ENCODE data around the gene ZYX. TPM values are rescaled to one million over a fixed set of nuclear protein-coding genes. Genes with fewer than 3 reads are reported as not detected.
A peak's percentile ranks its signal among the peaks of the same experiment; 100 is the strongest.

ZYX gene
- polyA plus RNA-seq, 1 of the 3 experiments (the other 2 are of a cell fraction), result 271 TPM

GRCh38 chr7:143435266-143435665 lies 54.1 kb downstream of the ZYX start:
- H3K9me3 ChIP-seq, result no peaks in the 10 kb centered on the region
- POLR2A ChIA-PET, result interaction anchor here (0.6 kb wide), 1 partner anchor 11 kb away, joined by 3 read pairs; no protein-coding TSS in a partner anchor
- H3K79me2 ChIP-seq (ENCODE audit: insufficient read depth), result no peaks in the 10 kb centered on the region
- TF ChIP-seq FOSL2 (IDR thresholded peaks at IDR 0.05; ENCODE audit: borderline replicate concordance, low read depth) (peak; percentile 46; the same call in 1 of the 2 replicates), CHD2 (IDR thresholded peaks at IDR 0.05; ENCODE audit: low read length, partially characterized antibody) (no peak), NFIC (IDR thresholded peaks at IDR 0.05; ENCODE audit: borderline replicate concordance) (peak; percentile 8; the same call in 1 of the 2 replicates), GATA2 (CRISPR knock-in tag; IDR thresholded peaks at IDR 0.05) (no peak)
- no peak overlapping the region for H3K27ac ChIP-seq (ENCODE audit: low read depth in 2 of 2, low read length in 1 of 2)
- H3K9me2 ChIP-seq, result no peaks in the 10 kb centered on the region
- CTCF ChIA-PET, result no interaction called here
- no peak for DNase-seq
- no peaks in the 10 kb centered on the region for H3K36me3 ChIP-seq (replicated peaks in 1 of 2; ENCODE audit: control insufficient read depth in 1 of 2, insufficient read depth in 2 of 2, low read length in 1 of 2)
- no peak overlapping the region for H3K4me3 ChIP-seq (ENCODE audit: low read depth in 2 of 2, low read length in 1 of 2)
- no peak overlapping the region for H2AFZ ChIP-seq (ENCODE audit: low read depth)
- H3F3A ChIP-seq (replicated peaks; ENCODE audit: insufficient read depth), result peaks cover 12% of the 10 kb centered on the region
- H3K4me1 ChIP-seq (ENCODE audit: control insufficient read depth in 1 of 2, insufficient read depth in 2 of 2, low read depth in 1 of 2, low read length in 1 of 2), result peaks cover 0 to 12% of the 10 kb centered on the region in 2 experiments; a peak in 2 of 4 replicates
- H4K20me1 ChIP-seq (ENCODE audit: insufficient read depth), result no peaks in the 10 kb centered on the region
- 68% methylated on average over 2 of the region's 2 CpGs for WGBS (ENCODE audit: low lambda C conversion rate)
- H3K27me3 ChIP-seq (ENCODE audit: insufficient read depth), result no peaks in the 10 kb centered on the region
- no peak overlapping the region for H3K9ac ChIP-seq
- H3K4me2 ChIP-seq, result no peak overlapping the region

GRCh38 chr7:143436325-143436946 lies 55.3 kb downstream of the ZYX start:
- Histone ChIP-seq H3K4me1 (ENCODE audit: control insufficient read depth in 1 of 2, insufficient read depth in 2 of 2, low read depth in 1 of 2, low read length in 1 of 2) (peaks cover 0 to 2% of the 10 kb centered on the region in 2 experiments; a peak in 1 of 4 replicates), H2AFZ (ENCODE audit: low read depth) (no peak overlapping the region), H3K27ac (ENCODE audit: low read depth in 2 of 2, low read length in 1 of 2) (no peak overlapping the region), H3K9me3 (no peaks in the 10 kb centered on the region), H3K79me2 (ENCODE audit: insufficient read depth) (no peaks in the 10 kb centered on the region), H3K4me3 (ENCODE audit: low read depth in 2 of 2, low read length in 1 of 2) (no peak overlapping the region), H3K9me2 (no peaks in the 10 kb centered on the region), H3F3A (replicated peaks; ENCODE audit: insufficient read depth) (peaks cover under 1% of the 10 kb centered on the region), H4K20me1 (ENCODE audit: insufficient read depth) (no peaks in the 10 kb centered on the region), H3K27me3 (ENCODE audit: insufficient read depth) (no peaks in the 10 kb centered on the region), H3K9ac (no peak overlapping the region), H3K36me3 (replicated peaks in 1 of 2; ENCODE audit: control insufficient read depth in 1 of 2, insufficient read depth in 2 of 2, low read length in 1 of 2) (no peaks in the 10 kb centered on the region), H3K4me2 (no peak overlapping the region)
- no peak for DNase-seq
- ChIA-PET POLR2A (no interaction called here), CTCF (interaction anchor here (1.7 kb wide), 1 partner anchor 20 kb away, joined by 5 read pairs; no protein-coding TSS in a partner anchor)
- 83% methylated on average over 3 of the region's 3 CpGs for WGBS (ENCODE audit: low lambda C conversion rate)
- TF ChIP-seq EP300 (IDR thresholded peaks at IDR 0.05; ENCODE audit: borderline replicate concordance in 1 of 2, low read depth in 1 of 2, low read length in 1 of 2) (no peak), GATA2 (CRISPR knock-in tag; IDR thresholded peaks at IDR 0.05) (no peak), RXRA (IDR thresholded peaks at IDR 0.05; ENCODE audit: borderline replicate concordance, low read depth) (no peak), CTCF (IDR thresholded peaks at IDR 0.05) (no peak), GABPA (IDR thresholded peaks at IDR 0.05; ENCODE audit: low read depth) (no peak), TCF12 (IDR thresholded peaks at IDR 0.05) (no peak), NFIC (IDR thresholded peaks at IDR 0.05; ENCODE audit: borderline replicate concordance) (no peak), MEF2A (IDR thresholded peaks at IDR 0.05; ENCODE audit: borderline replicate concordance, low read depth) (no peak), TAF1 (IDR thresholded peaks at IDR 0.05; ENCODE audit: borderline replicate concordance, low read depth, low read length) (no peak), RCOR1 (IDR thresholded peaks at IDR 0.05; ENCODE audit: low read length) (no peak), EZH2phosphoT487 (IDR thresholded peaks at IDR 0.05; ENCODE audit: borderline replicate concordance, low read depth) (no peak), FOXM1 (IDR thresholded peaks at IDR 0.05; ENCODE audit: low read depth) (no peak)
